ENCODE data around the gene GADD45B.

The GADD45B gene

DNA sequence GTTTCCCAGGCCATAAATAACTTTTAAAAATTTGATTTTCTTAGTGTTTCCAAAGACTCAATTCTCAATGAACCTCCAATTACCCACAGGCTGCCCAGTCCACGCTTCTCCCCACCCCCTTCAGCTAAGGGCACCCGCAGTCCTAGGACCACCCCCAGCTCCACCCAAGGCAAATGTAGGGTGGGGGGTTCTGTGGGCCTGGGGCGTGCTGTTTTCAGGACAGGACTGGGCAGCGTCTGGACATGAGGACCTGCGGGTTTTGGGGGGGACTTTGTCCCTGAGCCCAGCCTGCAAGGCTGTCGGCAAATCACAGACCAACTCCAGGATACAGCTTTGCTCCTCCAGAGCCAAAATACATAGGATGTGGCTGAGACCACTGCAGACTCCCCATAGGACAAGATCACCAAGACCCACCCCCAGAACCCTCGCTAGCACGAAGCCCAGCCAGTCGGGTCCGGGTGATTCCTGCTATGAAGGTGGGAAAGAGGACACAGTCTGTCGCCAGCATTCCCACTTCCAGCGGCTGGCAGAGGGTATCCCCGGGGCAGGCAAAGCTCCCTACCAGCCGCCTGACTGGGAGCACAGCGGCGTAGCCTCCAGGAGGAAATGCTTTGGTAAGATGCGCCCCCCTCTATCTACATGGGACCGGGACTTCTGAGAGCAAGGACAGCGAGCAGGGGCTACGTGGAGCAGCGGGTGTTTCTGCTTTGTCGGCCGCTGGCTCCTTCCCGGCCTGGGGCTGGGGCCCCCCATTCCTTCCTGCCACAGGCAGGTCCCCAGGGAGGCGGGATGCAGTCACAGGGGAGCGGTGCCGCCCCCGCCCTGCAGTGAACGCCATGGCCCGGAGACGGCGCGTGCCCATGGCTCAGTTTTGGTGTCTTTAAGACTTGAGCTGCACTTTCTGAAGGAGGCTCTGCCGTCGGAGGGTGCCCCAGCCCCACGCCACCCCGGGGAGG is 46.9 kb upstream of the GADD45B start:
- TF ChIP-seq POLR2A (IDR thresholded peaks at IDR 0.05; ENCODE audit: extremely low read depth, insufficient read length): no peak
- TF ChIP-seq, protein P1, sequence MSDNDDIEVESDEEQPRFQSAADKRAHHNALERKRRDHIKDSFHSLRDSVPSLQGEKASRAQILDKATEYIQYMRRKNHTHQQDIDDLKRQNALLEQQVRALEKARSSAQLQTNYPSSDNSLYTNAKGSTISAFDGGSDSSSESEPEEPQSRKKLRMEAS (IDR thresholded peaks at IDR 0.05; ENCODE audit: low read depth, low read length): no peak
- no peak for TF ChIP-seq MYC (IDR thresholded peaks at IDR 0.05; ENCODE audit: low read depth, low read length)
- TF ChIP-seq, protein P2, sequence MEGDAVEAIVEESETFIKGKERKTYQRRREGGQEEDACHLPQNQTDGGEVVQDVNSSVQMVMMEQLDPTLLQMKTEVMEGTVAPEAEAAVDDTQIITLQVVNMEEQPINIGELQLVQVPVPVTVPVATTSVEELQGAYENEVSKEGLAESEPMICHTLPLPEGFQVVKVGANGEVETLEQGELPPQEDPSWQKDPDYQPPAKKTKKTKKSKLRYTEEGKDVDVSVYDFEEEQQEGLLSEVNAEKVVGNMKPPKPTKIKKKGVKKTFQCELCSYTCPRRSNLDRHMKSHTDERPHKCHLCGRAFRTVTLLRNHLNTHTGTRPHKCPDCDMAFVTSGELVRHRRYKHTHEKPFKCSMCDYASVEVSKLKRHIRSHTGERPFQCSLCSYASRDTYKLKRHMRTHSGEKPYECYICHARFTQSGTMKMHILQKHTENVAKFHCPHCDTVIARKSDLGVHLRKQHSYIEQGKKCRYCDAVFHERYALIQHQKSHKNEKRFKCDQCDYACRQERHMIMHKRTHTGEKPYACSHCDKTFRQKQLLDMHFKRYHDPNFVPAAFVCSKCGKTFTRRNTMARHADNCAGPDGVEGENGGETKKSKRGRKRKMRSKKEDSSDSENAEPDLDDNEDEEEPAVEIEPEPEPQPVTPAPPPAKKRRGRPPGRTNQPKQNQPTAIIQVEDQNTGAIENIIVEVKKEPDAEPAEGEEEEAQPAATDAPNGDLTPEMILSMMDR (IDR thresholded peaks at IDR 0.05; ENCODE audit: low read depth, low read length): no peak
- no peak overlapping the region for H3K4me3 ChIP-seq (ENCODE audit: low read depth, low read length)
- no peak for DNase-seq (ENCODE audit: low read depth)

GRCh38 chr19:2429917-2430535 is 45.9 kb upstream of the GADD45B start:
- H3K4me3 ChIP-seq (ENCODE audit: low read depth, low read length): no peak overlapping the region
- no peak for DNase-seq (ENCODE audit: low read depth)
- no peak for TF ChIP-seq POLR2A (IDR thresholded peaks at IDR 0.05; ENCODE audit: extremely low read depth, insufficient read length)

- no peak for DNase-seq (ENCODE audit: low read depth)
- no peak for TF ChIP-seq POLR2A (IDR thresholded peaks at IDR 0.05; ENCODE audit: extremely low read depth, insufficient read length)
- TF ChIP-seq MYC (IDR thresholded peaks at IDR 0.05; ENCODE audit: low read depth, low read length): no peak
- TF ChIP-seq, protein P2 (IDR thresholded peaks at IDR 0.05; ENCODE audit: low read depth, low read length): no peak
- TF ChIP-seq, protein P1 (IDR thresholded peaks at IDR 0.05; ENCODE audit: low read depth, low read length): no peak
- H3K4me3 ChIP-seq (ENCODE audit: low read depth, low read length): no peak overlapping the region
Measured at GRCh38 chr19:2431318-2432055, 44.4 kb upstream of the GADD45B start.

DNA sequence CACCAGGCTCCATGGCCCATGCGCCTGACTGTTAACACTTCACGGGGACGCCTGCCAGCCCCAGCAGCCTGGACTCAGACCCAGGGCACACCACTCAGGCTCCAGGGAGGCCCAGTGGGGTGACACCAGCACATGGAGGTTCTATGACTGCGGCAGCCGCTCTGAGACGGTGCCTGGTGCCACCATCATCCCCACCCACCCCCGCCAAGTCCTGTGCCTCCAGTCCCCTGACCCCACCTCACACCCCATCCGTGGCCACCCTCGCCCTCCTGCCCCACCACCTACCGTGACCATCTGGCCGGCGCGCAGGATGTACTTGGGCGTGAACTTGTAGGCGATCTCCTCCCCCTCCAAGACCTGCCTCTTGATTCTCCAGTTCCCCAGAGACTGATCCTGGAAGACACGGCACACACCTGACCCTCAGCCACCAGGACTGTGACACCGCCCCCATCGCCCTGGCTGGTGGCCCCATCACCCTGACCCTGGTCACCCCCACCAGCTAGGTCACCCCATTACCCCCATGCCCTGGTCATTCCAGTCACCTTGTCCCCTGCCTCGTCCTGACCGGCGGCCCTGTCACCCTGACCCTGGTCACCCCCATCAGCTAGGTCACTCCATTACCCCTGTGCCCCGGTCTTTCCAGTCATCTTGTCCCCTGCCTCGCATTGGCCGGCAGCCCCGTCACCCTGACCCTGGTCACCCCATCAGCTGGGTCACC is 43.6 kb upstream of the GADD45B start:
- DNase-seq (ENCODE audit: low read depth): no peak
- H3K4me3 ChIP-seq (ENCODE audit: low read depth, low read length): no peak overlapping the region
- TF ChIP-seq, protein P1 (IDR thresholded peaks at IDR 0.05; ENCODE audit: low read depth, low read length): no peak
- TF ChIP-seq, protein P2 (IDR thresholded peaks at IDR 0.05; ENCODE audit: low read depth, low read length): no peak
- no peak for TF ChIP-seq MYC (IDR thresholded peaks at IDR 0.05; ENCODE audit: low read depth, low read length)
- TF ChIP-seq POLR2A (IDR thresholded peaks at IDR 0.05; ENCODE audit: extremely low read depth, insufficient read length): no peak

- TF ChIP-seq MYC (IDR thresholded peaks at IDR 0.05; ENCODE audit: low read depth, low read length) (no peak), POLR2A (IDR thresholded peaks at IDR 0.05; ENCODE audit: extremely low read depth, insufficient read length) (no peak)
- TF ChIP-seq, protein P2 (IDR thresholded peaks at IDR 0.05; ENCODE audit: low read depth, low read length): no peak
- TF ChIP-seq, protein P1 (IDR thresholded peaks at IDR 0.05; ENCODE audit: low read depth, low read length): no peak
- H3K4me3 ChIP-seq (ENCODE audit: low read depth, low read length): no peak overlapping the region
- DNase-seq (ENCODE audit: low read depth): no peak
Measured at GRCh38 chr19:2433854-2434253, 42.1 kb upstream of the GADD45B start.
